K562 (cell line): ENCODE results near the gene GPR15LG. TPM values are rescaled to one million over a fixed set of nuclear protein-coding genes. Genes with fewer than 3 reads are reported as not detected.

Source experiments
- ATAC-seq: fragments of 200-7000 bp; cut with Tn5 transposase; 3 replicates; pipeline ENCODE4 v1.9.1; 2020; ENCODE audit warnings: moderate library complexity
- BruUV-seq: library from RNA; stranded (reverse); fragments of 400-500 nt; replicated peaks from 2 replicates; lab custom pipeline; 2021; lab: Mats Ljungman, UMichigan
- CTCF ChIA-PET: fragments of 300-600 bp; formaldehyde crosslinking; extraction: SDS; loops from one replicate; lab custom pipeline; 2021; ENCODE audit warnings: low intra/inter-chr PET ratio; lab: Yijun Ruan, JAX
- POLR2A ChIA-PET: fragments of 300-600, 350-650 bp; sonication (Branson Sonifier 250); formaldehyde crosslinking; extraction: SDS; loops from one replicate; lab custom pipeline; 2021; ENCODE audit warnings: antibody characterized with exemption, inconsistent platforms; lab: Yijun Ruan, JAX
- DNase-seq, 4 experiments: peaks; one replicate each; pipeline versions ENCODE4 v3.0.0 to v3.0.0-alpha.2; 2011 to 2018; ENCODE audit warnings: low spot score in 3 of 4, mixed read lengths in 3 of 4; ENCODE audit errors: extremely low read depth in 1 of 4
- FAIRE-seq: peaks from 2 replicates; lab custom pipeline; 2011; peaks lifted over from hg19 to GRCh38; lab: Jason Lieb, UNC
- H2AFZ ChIP-seq: 2 replicates; pipeline ENCODE4 v1.6.0; 2011; ENCODE audit warnings: low read depth, low read length, control low read depth, inconsistent platforms
- H3K27ac ChIP-seq: fragments of 200-600 bp; 3 replicates; pipeline ENCODE4 v1.8.0; 2011; ENCODE audit warnings: low read depth, mild to moderate bottlenecking, control low read depth, inconsistent platforms, low read length, moderate library complexity, mixed read lengths; ENCODE audit errors: extremely low read depth
- H3K27me3 ChIP-seq, 2 experiments: fragments of 300-600 bp in 1 of 2; 2 replicates in 1 of 2; 3 replicates in 1 of 2; pipeline versions ENCODE4 v1.6.0 to v1.8.0; 2011; ENCODE audit warnings: inconsistent platforms in 2 of 2, low read length in 2 of 2, mild to moderate bottlenecking in 1 of 2, mixed read lengths in 1 of 2, moderate library complexity in 1 of 2; ENCODE audit not compliant: control insufficient read depth in 2 of 2, insufficient read depth in 2 of 2
- H3K36me3 ChIP-seq: fragments of 300-600 bp; 3 replicates; pipeline ENCODE4 v1.8.0; 2011; ENCODE audit warnings: mild to moderate bottlenecking, low read length, inconsistent platforms; ENCODE audit not compliant: control insufficient read depth, insufficient read depth
- H3K4me1 ChIP-seq, 2 experiments: fragments of 200-600 bp in 1 of 2; replicated peaks in 1 of 2; 2 replicates in 1 of 2; 3 replicates in 1 of 2; pipeline versions ENCODE4 v1.5.1 to v1.8.0; 2011; ENCODE audit warnings: inconsistent platforms in 2 of 2, low read length in 2 of 2, mild to moderate bottlenecking in 1 of 2, mixed read lengths in 1 of 2, moderate library complexity in 1 of 2; ENCODE audit not compliant: control insufficient read depth in 2 of 2, insufficient read depth in 2 of 2
- H3K4me2 ChIP-seq: 2 replicates; pipeline ENCODE4 v1.6.1; 2011; ENCODE audit warnings: low read length, control low read depth, inconsistent platforms, mixed read lengths; ENCODE audit not compliant: insufficient read depth
- H3K4me3 ChIP-seq: fragments of 200-600 bp; sonication (generic), shearing (Covaris generic); 2 replicates; pipeline ENCODE4 v1.5.1; 2016; ENCODE audit warnings: control low read depth, inconsistent platforms
- H3K79me2 ChIP-seq: fragments of 200-600 bp; 3 replicates; pipeline ENCODE4 v1.8.0; 2011; ENCODE audit warnings: low read length, inconsistent platforms; ENCODE audit not compliant: control insufficient read depth, insufficient read depth
- H3K9ac ChIP-seq, 2 experiments: 2 replicates each; pipeline versions ENCODE4 v1.6.0 to v1.6.1; 2011; ENCODE audit warnings: low read depth in 2 of 2, low read length in 2 of 2, control low read depth in 1 of 2, inconsistent platforms in 1 of 2, mild to moderate bottlenecking in 1 of 2, mixed read lengths in 1 of 2; ENCODE audit not compliant: insufficient read depth in 1 of 2
- H3K9me1 ChIP-seq: one replicate; pipeline ENCODE4 v1.6.0; 2011; ENCODE audit warnings: inconsistent platforms, mild to moderate bottlenecking, low read length, moderate library complexity; ENCODE audit not compliant: control insufficient read depth, insufficient read depth
- H3K9me3 ChIP-seq: replicated peaks from 2 replicates; pipeline ENCODE4 v1.5.1; 2011; ENCODE audit warnings: low read depth, low read length, inconsistent platforms; ENCODE audit not compliant: control insufficient read depth, insufficient read depth
- H4K20me1 ChIP-seq: replicated peaks from 2 replicates; pipeline ENCODE4 v1.6.1; 2011; ENCODE audit warnings: low read length, inconsistent platforms, mixed read lengths; ENCODE audit not compliant: control insufficient read depth, insufficient read depth
- FOXJ3 ChIP-seq: sonication (generic); formaldehyde crosslinking; IDR thresholded peaks from 2 replicates; pipeline ENCODE4 v1.4.0; 2020; ENCODE audit warnings: mild to moderate bottlenecking, missing genetic modification reagents
- HOXB6 ChIP-seq: fragments of 250-450 bp; sonication (Bioruptor Pico); IDR thresholded peaks from 2 replicates; pipeline ENCODE4 v1.5.1; 2022; ENCODE audit warnings: mild to moderate bottlenecking, borderline replicate concordance
- KDM1A ChIP-seq, 2 experiments: fragments of 450-650 bp; IDR thresholded peaks; 2 replicates each; pipeline ENCODE4 v1.6.1; 2016; ENCODE audit warnings: mild to moderate bottlenecking in 2 of 2
- MAFF ChIP-seq: IDR thresholded peaks from 2 replicates; pipeline ENCODE4 v1.6.1; 2012; ENCODE audit warnings: low read length, improper control_type of control experiment
- PTBP1 ChIP-seq: fragments of 200-400 bp; formaldehyde crosslinking; IDR thresholded peaks from 2 replicates; pipeline ENCODE4 v1.6.1; 2017; ENCODE audit warnings: low read depth, low read length
- RAD21 ChIP-seq, 2 experiments: fragments of 250-450 bp in 1 of 2; fragments of 450-650 bp in 1 of 2; sonication (Bioruptor Pico) in 1 of 2; formaldehyde crosslinking in 1 of 2; IDR thresholded peaks in 1 of 2; conservative IDR thresholded peaks in 1 of 2; 2 replicates each; pipeline versions ENCODE4 v1.4.0 to v1.8.0; 2020 to 2022; ENCODE audit warnings: mild to moderate bottlenecking in 2 of 2, moderate library complexity in 1 of 2
- ZBTB43 ChIP-seq: sonication (generic); formaldehyde crosslinking; IDR thresholded peaks from 2 replicates; pipeline ENCODE4 v1.8.0; 2023; ENCODE audit warnings: mild to moderate bottlenecking, missing genetic modification reagents
- ZNF212 ChIP-seq: fragments of 450-650 bp; formaldehyde crosslinking; IDR thresholded peaks from 2 replicates; pipeline ENCODE4 v1.4.0; 2020; ENCODE audit warnings: mild to moderate bottlenecking
- ZNF318 ChIP-seq, 2 experiments: fragments of 450-650 bp; IDR thresholded peaks; 2 replicates each; pipeline ENCODE4 v1.6.1; 2016; ENCODE audit warnings: mild to moderate bottlenecking in 2 of 2, borderline replicate concordance in 1 of 2, low read depth in 1 of 2, moderate library complexity in 1 of 2
- ZNF395 ChIP-seq: fragments of 200-800 bp; sonication (Bioruptor generic); IDR thresholded peaks from 2 replicates; pipeline ENCODE4 v1.6.1; 2017; ENCODE audit warnings: missing genetic modification characterization, missing compliant biosample characterization
- ZNF583 ChIP-seq: fragments of 250-450 bp; sonication (Bioruptor Pico); IDR thresholded peaks from 2 replicates; pipeline ENCODE4 v1.4.0; 2020
- ZNF644 ChIP-seq: fragments of 200-800 bp; sonication (Bioruptor generic); IDR thresholded peaks from 2 replicates; pipeline ENCODE4 v1.6.1; 2016; ENCODE audit warnings: low read depth, missing genetic modification characterization, missing compliant biosample characterization
- WGBS: fragments of 100-300 bp; shearing (Covaris generic); methylation state at CpG from one replicate; pipeline ENCODE4 v1.1.6; 2016; ENCODE audit warnings: low coverage, mixed read lengths; ENCODE audit not compliant: insufficient coverage; ENCODE audit errors: missing lambda C conversion rate; 5-methylcytosine and 5-hydroxymethylcytosine counted together
- in situ Hi-C: fragments of 300-500 bp; cut with MboI; formaldehyde crosslinking; loops from 4 replicates; pipeline ENCODE4 v1.15.0; 2018; ENCODE audit warnings: inconsistent platforms, mixed read lengths
- intact Hi-C: fragments of 100-400 bp; cut with micrococcal nuclease; formaldehyde crosslinking; loops from 2 replicates; pipeline ENCODE4 v1.14.2; 2022
- polyA plus RNA-seq, 8 experiments: library from polyadenylated mRNA; depleted of rRNA in 4 of 8; stranded (reverse) in 5 of 8; unstranded in 3 of 8; fragments of >200 nt; fragmentation: Nextera tagmentation in 2 of 8; fragmentation: Illumina TruSeq in 1 of 8; extraction: Ambion mirVana in 2 of 8; extraction: Trizol in 1 of 8; gene quantifications; 2 replicates each; pipeline versions ENCODE4 v1.2.1 to v1.2.3, GENCODE V29; 2011 to 2014; ENCODE audit warnings: inconsistent platforms in 1 of 8, missing spikeins in 1 of 8
- total RNA-seq, 7 experiments: library from RNA; depleted of rRNA in 6 of 7; stranded (reverse); fragments of >200 nt in 6 of 7; fragmentation: Illumina TruSeq in 2 of 7; extraction: Trizol in 2 of 7; gene quantifications; 2 replicates each; pipeline versions ENCODE4 v1.2.1 to v1.2.3, GENCODE V29; 2011 to 2021; ENCODE audit warnings: low replicate concordance in 1 of 7

Gene GPR15LG
- total and polyA plus RNA-seq, 9 of the 15 experiments (the other 6 are each of a cell fraction or from before 2014, with no cell fraction given) = 0.51 TPM; not detected in 8

GRCh38 chr10:84126785-84127167 is 46.8 kb upstream of the GPR15LG start:
- 0% methylated on average over 1 of the region's 1 CpG for WGBS
- TF ChIP-seq ZNF212 (CRISPR knock-in tag) (no peak), ZNF395 (no peak), PTBP1 (no peak), MAFF (no peak), RAD21 (CRISPR knock-in tag; conservative IDR thresholded peaks at IDR 0.05 in 1 of 2, IDR thresholded peaks at IDR 0.05 in 1 of 2) (no peak), ZNF583 (CRISPR knock-in tag) (no peak), FOXJ3 (no peak), ZNF318 (IDR thresholded peaks at IDR 0.05; ENCODE audit: borderline replicate concordance in 1 of 2, low read depth in 1 of 2) (no peak), KDM1A (IDR thresholded peaks at IDR 0.05) (no peak), ZNF644 (tag) (no peak), HOXB6 (CRISPR knock-in tag) (no peak), ZBTB43 (CRISPR knock-in tag) (no peak)

More at GRCh38 chr10:84126785-84127167, 46.8 kb upstream of the GPR15LG start:
- POLR2A ChIA-PET = interaction anchor here (0.6 to 2.0 kb wide), 4 partner anchors 10 to 14 kb away, joined by 3 to 6 read pairs (median 4); partner anchors contain the start of gene GHITM
- Histone ChIP-seq H3K27me3 (peaks cover 0 to 4% of the 10 kb centered on the region in 2 experiments; a peak in 3 of 5 replicates), H3K9me3 (no peaks in the 10 kb centered on the region), H3K36me3 (no peaks in the 10 kb centered on the region), H3K4me2 (no peak overlapping the region), H3K4me3 (no peak overlapping the region), H4K20me1 (no peaks in the 10 kb centered on the region), H3K9me1 (no peaks in the 10 kb centered on the region), H3K4me1 (no peaks in the 10 kb centered on the region), H3K27ac (no peak overlapping the region), H3K9ac (no peak overlapping the region), H3K79me2 (no peaks in the 10 kb centered on the region), H2AFZ (no peak overlapping the region)
- intact Hi-C loops (loop anchor here (1.0 to 5.0 kb wide), 3 partner anchors 79 to 411 kb away; no protein-coding TSS in a partner anchor), in situ Hi-C loops (no loop called here)
- no peak for DNase-seq
- CTCF ChIA-PET = interaction anchor here (3.1 kb wide), 1 partner anchor 79 kb away, joined by 19 read pairs; no protein-coding TSS in a partner anchor
- ATAC-seq = no peak
- no peak for FAIRE-seq
- no TSS peak for BruUV-seq
